Spleen (tissue), 11 donors: Measurements from ENCODE around the gene STAMBP. TPM values are rescaled to one million over a fixed set of nuclear protein-coding genes. Genes with fewer than 3 reads are reported as not detected.

ENCODE experiments used
- DNase-seq: peaks from one replicate; pipeline ENCODE4 v3.0.0-alpha.2; 2020
- H3K27ac ChIP-seq, 8 donors: fragments of 200-600 bp; sonication (generic) in 7 of 8; 1 replicate in 4 of 8; 2 replicates in 4 of 8; pipeline versions ENCODE4 v1.5.0 to v1.8.0; 2016 to 2021; ENCODE audit warnings: inconsistent platforms in 4 of 8, mild to moderate bottlenecking in 4 of 8, moderate library complexity in 1 of 8
- H3K27me3 ChIP-seq, 7 donors: fragments of 200-600 bp; sonication (generic) in 6 of 7; replicated peaks in 1 of 7; 1 replicate in 4 of 7; 2 replicates in 3 of 7; pipeline versions ENCODE4 v1.5.0 to v1.8.0; 2016 to 2021; ENCODE audit warnings: inconsistent platforms in 3 of 7, mild to moderate bottlenecking in 1 of 7
- H3K36me3 ChIP-seq, 6 donors: fragments of 200-600 bp; sonication (generic) in 5 of 6; 1 replicate in 4 of 6; 2 replicates in 2 of 6; pipeline versions ENCODE4 v1.5.0 to v1.8.0; 2016 to 2021; ENCODE audit warnings: inconsistent platforms in 2 of 6
- H3K4me1 ChIP-seq, 6 donors: fragments of 200-600 bp; sonication (generic) in 5 of 6; 1 replicate in 3 of 6; 2 replicates in 3 of 6; pipeline versions ENCODE4 v1.5.0 to v1.8.0; 2016 to 2021; ENCODE audit warnings: inconsistent platforms in 3 of 6
- H3K4me3 ChIP-seq, 8 donors: fragments of 200-600 bp; sonication (generic) in 7 of 8; 1 replicate in 4 of 8; 2 replicates in 4 of 8; pipeline versions ENCODE4 v1.5.0 to v1.8.0; 2016 to 2021; ENCODE audit warnings: inconsistent platforms in 4 of 8, mild to moderate bottlenecking in 4 of 8, moderate library complexity in 2 of 8
- H3K9me3 ChIP-seq, 8 donors: fragments of 200-600 bp; sonication (generic) in 7 of 8; 1 replicate in 4 of 8; 2 replicates in 4 of 8; pipeline versions ENCODE4 v1.5.0 to v1.8.0; 2016 to 2021; ENCODE audit warnings: inconsistent platforms in 4 of 8
- CTCF ChIP-seq, 11 experiments: fragments of 200-600 bp in 7 of 11; fragments of 450-650 bp in 4 of 11; sonication (generic) in 4 of 11; IDR thresholded peaks in 8 of 11; conservative IDR thresholded peaks in 3 of 11; 1 replicate in 7 of 11; 2 replicates in 4 of 11; pipeline versions ENCODE4 v1.4.0 to v1.8.0; 2016 to 2021; ENCODE audit warnings: antibody characterized with exemption in 11 of 11, inconsistent platforms in 4 of 11, mild to moderate bottlenecking in 1 of 11
- POLR2A ChIP-seq, 3 donors: fragments of 450-650 bp; IDR thresholded peaks; one replicate each; pipeline ENCODE4 v1.5.1; 2017; ENCODE audit warnings: antibody characterized with exemption in 3 of 3, mild to moderate bottlenecking in 1 of 3
- POLR2AphosphoS5 ChIP-seq, 3 donors: sonication (generic); formaldehyde crosslinking; IDR thresholded peaks; one replicate each; pipeline ENCODE4 v1.5.1; 2017; ENCODE audit warnings: antibody characterized with exemption in 3 of 3
- WGBS, 5 donors: extraction: QIAGEN DNeasy Blood & Tissue Kit in 3 of 5; methylation state at CpG; one replicate each; pipeline versions ENCODE4 v1.1.5 to v1.1.7; 2013 to 2018; 5-methylcytosine and 5-hydroxymethylcytosine counted together
- intact Hi-C: fragments of 100-400 bp; cut with DNase I; formaldehyde crosslinking; loops from one replicate; pipeline ENCODE4 v1.15.0; 2023; ENCODE audit warnings: low total_unique reads
- polyA plus RNA-seq, 3 donors: library from polyadenylated mRNA; stranded (reverse); fragments of 200-250 nt; gene quantifications; one replicate each; pipeline ENCODE4 v1.2.1, GENCODE V29; 2013
- total RNA-seq, 7 donors: library from RNA; depleted of rRNA in 3 of 7; stranded (reverse); fragments of >200 nt in 3 of 7; fragmentation: NEBNext Ultra II Directional in 4 of 7; extraction: Animal tissue kit (Norgen Biotek cat#: 25700) in 4 of 7; gene quantifications; one replicate each; pipeline versions ENCODE4 v1.1.0 to v1.2.1, GENCODE V29; 2016 to 2021
- donor health status: healthy with polysubstance abuse.
- donor health status: DM: no; HTN: no; CAD: no; lungs with moderate emphysema.
- donor health status: DM: no; HTN: no; CAD: no.
- donor health status: Bipolar disorder and iron deficiency.
- donor health status: healthy.
- donor health status: DM: no; HTN: no; CAD: no.
- donor health status: DM: yes; HTN: yes; CAD: no.

Gene STAMBP
- total and polyA plus RNA-seq, 10 donors, result 19.5 to 35.1 (median 28.1) TPM

- Histone ChIP-seq H3K27ac (no peak overlapping the region), H3K9me3 (no peaks in the 10 kb centered on the region), H3K36me3 (no peaks in the 10 kb centered on the region), H3K27me3 (no peaks in the 10 kb centered on the region), H3K4me1 (no peaks in the 10 kb centered on the region), H3K4me3 (no peak overlapping the region)
- intact Hi-C loops, result no loop called here
- 59 to 76% (median 68%) methylated on average over 2 of the region's 2 CpGs for WGBS, 5 donors
- no peak for DNase-seq
- no peak for TF ChIP-seq POLR2AphosphoS5 (IDR thresholded peaks at IDR 0.05)
- TF ChIP-seq POLR2A (IDR thresholded peaks at IDR 0.05), result no peak
- no peak for TF ChIP-seq CTCF (IDR thresholded peaks at IDR 0.05 in 8 of 11, conservative IDR thresholded peaks at IDR 0.05 in 3 of 11)
These were observed 59.6 kb downstream of the STAMBP start for GRCh38 chr2:73888388-73888787.

GRCh38 chr2:73889206-73889605 lies 60.4 kb downstream of the STAMBP start:
- Histone ChIP-seq H3K4me1 (no peaks in the 10 kb centered on the region), H3K27ac (no peak overlapping the region), H3K9me3 (no peaks in the 10 kb centered on the region), H3K27me3 (no peaks in the 10 kb centered on the region), H3K4me3 (no peak overlapping the region), H3K36me3 (no peaks in the 10 kb centered on the region)
- TF ChIP-seq CTCF (IDR thresholded peaks at IDR 0.05 in 8 of 11, conservative IDR thresholded peaks at IDR 0.05 in 3 of 11), result no peak
- WGBS, 5 donors, result 71 to 86% (median 82%) methylated on average over 5 of the region's 5 CpGs
- intact Hi-C loops, result no loop called here
- no peak for DNase-seq

- H3K4me3 ChIP-seq, result no peak overlapping the region
These were observed 61.7 kb downstream of the STAMBP start for GRCh38 chr2:73890301-73891092.

More at GRCh38 chr2:73890301-73891092, 61.7 kb downstream of the STAMBP start:
- intact Hi-C loops, result no loop called here
- no peaks in the 10 kb centered on the region for H3K27me3 ChIP-seq
- no peak overlapping the region for H3K27ac ChIP-seq
- TF ChIP-seq POLR2A (IDR thresholded peaks at IDR 0.05) (no peak), CTCF (IDR thresholded peaks at IDR 0.05 in 8 of 11, conservative IDR thresholded peaks at IDR 0.05 in 3 of 11) (no peak), POLR2AphosphoS5 (IDR thresholded peaks at IDR 0.05) (no peak)
- WGBS, 5 donors, result 82 to 89% (median 86%) methylated on average over 7 to 9 of the region's 9 CpGs
- no peaks in the 10 kb centered on the region for H3K4me1 ChIP-seq
- no peak for DNase-seq
- no peaks in the 10 kb centered on the region for H3K9me3 ChIP-seq
- H3K36me3 ChIP-seq, result no peaks in the 10 kb centered on the region
